HCT116 (cell line): Measurements from ENCODE around the gene LRFN4. TPM values are rescaled to one million over a fixed set of nuclear protein-coding genes. Genes with fewer than 3 reads are reported as not detected.

ENCODE experiments used
- ATAC-seq: fragments of 200-7000 bp; cut with Tn5 transposase; 2 replicates; pipeline ENCODE4 v1.9.1; 2020; ENCODE audit warnings: mild to moderate bottlenecking, moderate library complexity
- BruUV-seq: library from RNA; stranded (reverse); fragments of 400-500 nt; replicated peaks from 2 replicates; lab custom pipeline; 2021; lab: Mats Ljungman, UMichigan
- CTCF ChIA-PET: fragments of 300-600 bp; sonication (Branson Sonifier 250); formaldehyde crosslinking; loops from one replicate; lab custom pipeline; 2021; ENCODE audit warnings: antibody characterized with exemption; lab: Charles Lee
- POLR2A ChIA-PET: fragments of 300-600, 350-600 bp; sonication (Branson Sonifier 250); formaldehyde crosslinking; loops from one replicate; lab custom pipeline; 2021; ENCODE audit warnings: antibody characterized with exemption; lab: Charles Lee
- RAD21 ChIA-PET, 2 experiments: fragments of 300-600 bp; sonication (Branson Sonifier 250); formaldehyde crosslinking; loops; one replicate each; lab custom pipeline; 2023; ENCODE audit warnings: low total read pairs in 2 of 2; ENCODE audit not compliant: uncharacterized antibody in 2 of 2, unreplicated experiment in 2 of 2, low non-redundant PET in 1 of 2; lab: Charles Lee
- DNase-seq: peaks from one replicate; pipeline ENCODE4 v3.0.0-alpha.2; 2010; ENCODE audit warnings: low read depth, low spot score
- H2AFZ ChIP-seq: fragments of 200-600 bp; shearing (Covaris generic), sonication (generic); 2 replicates; pipeline ENCODE4 v1.6.1; 2017; ENCODE audit warnings: low read depth, mixed run types, mixed read lengths, antibody characterized with exemption, low read length; ENCODE audit not compliant: poor library complexity, severe bottlenecking
- H3K27ac ChIP-seq: 2 replicates; pipeline ENCODE4 v1.5.1; 2012; ENCODE audit warnings: low read depth, low read length
- H3K27me3 ChIP-seq: fragments of 200-600 bp; sonication (generic); 2 replicates; pipeline ENCODE4 v1.6.1; 2016; ENCODE audit warnings: mixed run types, low read length, mixed read lengths; ENCODE audit not compliant: insufficient read depth
- H3K36me3 ChIP-seq, 2 experiments: fragments of 200-500 bp in 1 of 2; fragments of 200-600 bp in 1 of 2; sonication (Bioruptor generic) in 1 of 2; sonication (generic) in 1 of 2; 2 replicates each; pipeline versions ENCODE4 v1.5.1 to v1.6.1; 2014 to 2016; ENCODE audit warnings: low read length in 2 of 2, inconsistent platforms in 1 of 2, mixed read lengths in 1 of 2, mixed run types in 1 of 2; ENCODE audit not compliant: insufficient read depth in 2 of 2, control insufficient read depth in 1 of 2
- H3K4me1 ChIP-seq, 2 experiments: fragments of 200-600 bp in 1 of 2; sonication (generic) in 1 of 2; 2 replicates each; pipeline versions ENCODE4 v1.5.1 to v1.6.1; 2012 to 2017; ENCODE audit warnings: low read length in 2 of 2, inconsistent platforms in 1 of 2, mild to moderate bottlenecking in 1 of 2, mixed read lengths in 1 of 2, mixed run types in 1 of 2, moderate library complexity in 1 of 2; ENCODE audit not compliant: insufficient read depth in 2 of 2, control insufficient read depth in 1 of 2
- H3K4me2 ChIP-seq: fragments of 200-600 bp; sonication (generic); 2 replicates; pipeline ENCODE4 v1.6.1; 2017; ENCODE audit warnings: mixed run types, low read length, mixed read lengths
- H3K4me3 ChIP-seq, 2 experiments: fragments of 200-600 bp in 1 of 2; sonication (generic) in 1 of 2; replicated peaks in 1 of 2; 2 replicates each; pipeline ENCODE4 v1.5.1; 2011 to 2016; ENCODE audit warnings: low read length in 2 of 2, control low read depth in 1 of 2, low read depth in 1 of 2, mild to moderate bottlenecking in 1 of 2, mixed read lengths in 1 of 2, mixed run types in 1 of 2
- H3K79me2 ChIP-seq: fragments of 200-600 bp; sonication (generic); 2 replicates; pipeline ENCODE4 v1.6.1; 2017; ENCODE audit warnings: mild to moderate bottlenecking, mixed run types, low read length, moderate library complexity, mixed read lengths; ENCODE audit not compliant: insufficient read depth
- H3K9ac ChIP-seq: fragments of 200-600 bp; sonication (generic); 2 replicates; pipeline ENCODE4 v1.6.1; 2016; ENCODE audit warnings: low read length, mixed read lengths
- H3K9me2 ChIP-seq: fragments of 200-600 bp; sonication (generic), shearing (Covaris generic); 2 replicates; pipeline ENCODE4 v1.6.1; 2017; ENCODE audit warnings: mixed run types, mild to moderate bottlenecking, moderate library complexity; ENCODE audit not compliant: insufficient read depth
- H3K9me3 ChIP-seq, 2 experiments: fragments of 200-500 bp in 1 of 2; fragments of 200-600 bp in 1 of 2; sonication (Bioruptor generic) in 1 of 2; sonication (generic) in 1 of 2; 2 replicates each; pipeline ENCODE4 v1.6.1; 2014 to 2017; ENCODE audit warnings: low read length in 2 of 2, mixed read lengths in 2 of 2, inconsistent platforms in 1 of 2, low read depth in 1 of 2, mild to moderate bottlenecking in 1 of 2, mixed run types in 1 of 2, moderate library complexity in 1 of 2; ENCODE audit not compliant: control insufficient read depth in 1 of 2, insufficient read depth in 1 of 2
- H4K20me1 ChIP-seq: fragments of 200-600 bp; sonication (generic), shearing (Covaris generic); 2 replicates; pipeline ENCODE4 v1.6.1; 2017; ENCODE audit warnings: mixed run types, mild to moderate bottlenecking, moderate library complexity; ENCODE audit not compliant: insufficient read depth
- ATF3 ChIP-seq: IDR thresholded peaks from 2 replicates; pipeline ENCODE4 v1.6.1; 2012
- CBX3 ChIP-seq: IDR thresholded peaks from 2 replicates; pipeline ENCODE4 v1.6.1; 2012; ENCODE audit warnings: low read depth
- CEBPB ChIP-seq: IDR thresholded peaks from 2 replicates; pipeline ENCODE4 v1.6.1; 2012; ENCODE audit warnings: low read depth
- CTCF ChIP-seq, 3 experiments: fragments of 200-600 bp in 1 of 3; sonication (generic) in 1 of 3; IDR thresholded peaks in 2 of 3; conservative IDR thresholded peaks in 1 of 3; 2 replicates each; pipeline ENCODE4 v1.5.1; 2012 to 2017; ENCODE audit warnings: low read depth in 2 of 3, low read length in 2 of 3, antibody characterized with exemption in 1 of 3, borderline replicate concordance in 1 of 3, control low read depth in 1 of 3, mild to moderate bottlenecking in 1 of 3, mixed read lengths in 1 of 3, mixed run types in 1 of 3, moderate library complexity in 1 of 3; ENCODE audit not compliant: insufficient read depth in 1 of 3
- ELF1 ChIP-seq: IDR thresholded peaks from 2 replicates; pipeline ENCODE4 v1.6.1; 2012; ENCODE audit warnings: low read depth, borderline replicate concordance
- EZH2 ChIP-seq: fragments of 200-600 bp; sonication (generic); IDR thresholded peaks from 2 replicates; pipeline ENCODE4 v1.6.1; 2017; ENCODE audit warnings: antibody characterized with exemption, mixed run types
- EZH2phosphoT487 ChIP-seq: fragments of 200-600 bp; IDR thresholded peaks from 2 replicates; pipeline ENCODE4 v1.6.1; 2018; ENCODE audit warnings: antibody characterized with exemption, borderline replicate concordance
- FOSL1 ChIP-seq: IDR thresholded peaks from 2 replicates; pipeline ENCODE4 v1.6.1; 2012; ENCODE audit warnings: low read depth
- JUND ChIP-seq: IDR thresholded peaks from 2 replicates; pipeline ENCODE4 v1.6.1; 2012
- POLR2A ChIP-seq: IDR thresholded peaks from 2 replicates; pipeline ENCODE4 v1.7.0; 2011; ENCODE audit warnings: borderline replicate concordance; ENCODE audit not compliant: insufficient read depth, insufficient read length; ENCODE audit errors: extremely low read depth
- POLR2AphosphoS5 ChIP-seq: IDR thresholded peaks from 2 replicates; pipeline ENCODE4 v1.6.1; 2011; ENCODE audit warnings: mild to moderate bottlenecking, low read depth, low read length, moderate library complexity
- SIN3A ChIP-seq: IDR thresholded peaks from 2 replicates; pipeline ENCODE4 v1.6.1; 2012; ENCODE audit warnings: low read depth
- SP1 ChIP-seq: IDR thresholded peaks from 2 replicates; pipeline ENCODE4 v1.6.1; 2012; ENCODE audit warnings: low read depth
- TCF7L2 ChIP-seq: IDR thresholded peaks from 2 replicates; pipeline ENCODE4 v1.7.0; 2011; ENCODE audit warnings: borderline replicate concordance, inconsistent platforms; ENCODE audit not compliant: insufficient read depth, insufficient read length; ENCODE audit errors: extremely low read depth
- ZBTB33 ChIP-seq: IDR thresholded peaks from 2 replicates; pipeline ENCODE4 v1.6.1; 2011; ENCODE audit warnings: mild to moderate bottlenecking, low read length, moderate library complexity; ENCODE audit not compliant: insufficient replicate concordance; ENCODE audit errors: extremely low read depth
- ZFX ChIP-seq: fragments of 450-650 bp; IDR thresholded peaks from 2 replicates; pipeline ENCODE4 v1.6.1; 2017
- intact Hi-C: fragments of 100-400 bp; cut with micrococcal nuclease; formaldehyde crosslinking; loops from 2 replicates; pipeline ENCODE4 v1.10.0; 2022
- total RNA-seq: library from RNA; stranded (reverse); gene quantifications from one replicate; pipeline ENCODE4 v1.2.1, GENCODE V29; 2021; ENCODE audit not compliant: unreplicated experiment
- TF ChIP-seq, protein P1 (sequence below): IDR thresholded peaks from 2 replicates; pipeline ENCODE4 v1.6.1; 2012; ENCODE audit warnings: low read depth

LRFN4 gene
- total RNA-seq, 1 experiment from 2014 or later: 55.4 TPM

DNA sequence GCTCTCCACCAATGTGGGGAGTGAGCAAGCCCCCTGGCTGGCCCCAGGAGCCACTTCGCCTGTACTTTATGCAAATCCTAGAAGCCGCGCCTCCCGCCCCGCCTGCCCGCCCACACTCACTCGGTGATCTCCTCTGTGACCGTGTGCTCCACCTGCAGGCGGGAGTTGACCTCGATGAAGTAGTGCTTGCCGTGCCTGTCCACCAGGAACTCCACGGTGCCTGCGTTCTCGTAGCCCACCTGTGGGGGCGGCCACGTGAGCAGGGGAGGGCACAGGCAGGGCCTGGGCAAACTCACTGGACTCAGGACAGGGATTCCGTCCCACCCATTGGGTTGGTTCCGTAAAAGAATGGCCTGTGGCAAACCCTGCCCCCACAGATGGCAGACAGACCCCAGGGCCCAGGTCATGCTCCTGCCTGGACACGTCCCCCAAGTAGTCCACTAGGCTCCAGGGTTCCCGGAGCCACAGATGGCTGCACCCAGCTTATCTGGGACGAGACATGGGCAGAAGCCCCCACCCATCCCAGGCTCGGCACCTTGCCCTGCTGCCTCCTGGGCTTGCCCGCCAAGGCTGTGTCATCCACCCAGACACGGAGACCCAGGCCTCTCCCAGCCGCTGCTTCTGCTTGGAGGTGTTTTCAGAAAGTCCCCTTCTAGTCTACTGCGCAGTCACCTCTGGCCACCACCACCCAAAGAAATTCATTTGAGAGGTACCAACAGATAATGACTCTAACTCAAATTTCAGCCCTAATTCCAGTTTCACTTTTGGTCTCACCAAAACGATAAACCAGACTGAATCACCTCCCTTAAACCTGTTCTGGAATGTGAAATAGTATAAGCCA, 12.1 kb downstream of the LRFN4 start (continued):
- TF ChIP-seq ATF3: no peak
- no peak for TF ChIP-seq SP1
- TF ChIP-seq ZFX: no peak
- no peak for TF ChIP-seq CBX3
- peak; percentile 70 to 73 (median 73); a peak in 5 of 6 replicates for TF ChIP-seq CTCF (IDR thresholded peaks at IDR 0.05 in 2 of 3, conservative IDR thresholded peaks at IDR 0.05 in 1 of 3; ENCODE audit: borderline replicate concordance in 1 of 3, insufficient read depth in 1 of 3, low read depth in 2 of 3, low read length in 2 of 3)
- TF ChIP-seq FOSL1: no peak

DNA sequence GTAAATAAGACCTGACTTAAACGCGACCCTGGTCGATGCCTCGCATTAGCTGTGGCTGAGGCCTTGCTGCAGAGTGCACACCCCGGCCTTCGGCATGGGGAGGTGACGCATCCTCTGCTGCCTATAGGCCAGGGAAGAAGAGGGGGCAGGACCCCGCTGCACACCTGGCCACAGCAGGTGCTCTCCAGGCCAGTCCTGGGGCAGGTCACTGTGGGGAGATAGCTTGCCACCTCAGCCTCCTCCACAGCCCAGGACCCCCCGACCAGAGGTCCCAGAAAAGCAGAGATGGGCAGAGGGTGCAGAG, 12.7 kb downstream of the LRFN4 start:
- Histone ChIP-seq H3K4me3 (no peak overlapping the region), H4K20me1 (no peaks in the 10 kb centered on the region)
- TF ChIP-seq ELF1: no peak
- TF ChIP-seq, protein P1, sequence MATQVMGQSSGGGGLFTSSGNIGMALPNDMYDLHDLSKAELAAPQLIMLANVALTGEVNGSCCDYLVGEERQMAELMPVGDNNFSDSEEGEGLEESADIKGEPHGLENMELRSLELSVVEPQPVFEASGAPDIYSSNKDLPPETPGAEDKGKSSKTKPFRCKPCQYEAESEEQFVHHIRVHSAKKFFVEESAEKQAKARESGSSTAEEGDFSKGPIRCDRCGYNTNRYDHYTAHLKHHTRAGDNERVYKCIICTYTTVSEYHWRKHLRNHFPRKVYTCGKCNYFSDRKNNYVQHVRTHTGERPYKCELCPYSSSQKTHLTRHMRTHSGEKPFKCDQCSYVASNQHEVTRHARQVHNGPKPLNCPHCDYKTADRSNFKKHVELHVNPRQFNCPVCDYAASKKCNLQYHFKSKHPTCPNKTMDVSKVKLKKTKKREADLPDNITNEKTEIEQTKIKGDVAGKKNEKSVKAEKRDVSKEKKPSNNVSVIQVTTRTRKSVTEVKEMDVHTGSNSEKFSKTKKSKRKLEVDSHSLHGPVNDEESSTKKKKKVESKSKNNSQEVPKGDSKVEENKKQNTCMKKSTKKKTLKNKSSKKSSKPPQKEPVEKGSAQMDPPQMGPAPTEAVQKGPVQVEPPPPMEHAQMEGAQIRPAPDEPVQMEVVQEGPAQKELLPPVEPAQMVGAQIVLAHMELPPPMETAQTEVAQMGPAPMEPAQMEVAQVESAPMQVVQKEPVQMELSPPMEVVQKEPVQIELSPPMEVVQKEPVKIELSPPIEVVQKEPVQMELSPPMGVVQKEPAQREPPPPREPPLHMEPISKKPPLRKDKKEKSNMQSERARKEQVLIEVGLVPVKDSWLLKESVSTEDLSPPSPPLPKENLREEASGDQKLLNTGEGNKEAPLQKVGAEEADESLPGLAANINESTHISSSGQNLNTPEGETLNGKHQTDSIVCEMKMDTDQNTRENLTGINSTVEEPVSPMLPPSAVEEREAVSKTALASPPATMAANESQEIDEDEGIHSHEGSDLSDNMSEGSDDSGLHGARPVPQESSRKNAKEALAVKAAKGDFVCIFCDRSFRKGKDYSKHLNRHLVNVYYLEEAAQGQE: no peak
- no peak for TF ChIP-seq JUND
- TF ChIP-seq SIN3A: no peak
- no peak for TF ChIP-seq POLR2AphosphoS5
- no peak for TF ChIP-seq CEBPB
- TF ChIP-seq ZFX: no peak
- no peak for TF ChIP-seq ZBTB33
- no peak for TF ChIP-seq EZH2
- no peak for TF ChIP-seq EZH2phosphoT487
- no peak for TF ChIP-seq TCF7L2
- TF ChIP-seq POLR2A: no peak
- TF ChIP-seq, all 23 proteins: peak for 0
- no peak for DNase-seq
- ChIA-PET RAD21 (no interaction called here), CTCF (no interaction called here), POLR2A (no interaction called here)
- intact Hi-C loops: no loop called here
- H3K4me2 ChIP-seq: no peak overlapping the region
- no peak overlapping the region for H3K27ac ChIP-seq
- H2AFZ ChIP-seq: no peak overlapping the region
- H3K79me2 ChIP-seq: no peaks in the 10 kb centered on the region
- peak overlapping the region; percentile 32; the same call in 1 of the 2 replicates for H3K9ac ChIP-seq
- ATAC-seq: no peak
- BruUV-seq: no TSS peak
- no peaks in the 10 kb centered on the region for H3K9me3 ChIP-seq
- H3K36me3 ChIP-seq: no peaks in the 10 kb centered on the region; a peak in 1 of 4 replicates
- H3K4me1 ChIP-seq: peaks cover 7 to 23% of the 10 kb centered on the region in 2 experiments; a peak in 3 of 4 replicates
- no peaks in the 10 kb centered on the region for H3K27me3 ChIP-seq
- no peaks in the 10 kb centered on the region for H3K9me2 ChIP-seq
